ENCODE measurements around the gene NBDY. TPM values are rescaled to one million over a fixed set of nuclear protein-coding genes. Genes with fewer than 3 reads are reported as not detected.
"Not testable (repeated sequence)": the region's sequence is repeated elsewhere in the genome, so short reads cannot be mapped to it uniquely, and the experiment has no call there.

Gene NBDY
- total RNA-seq, 4 donors from 2014 or later = 0.51 to 40.4 (median 13.3) TPM

DNA sequence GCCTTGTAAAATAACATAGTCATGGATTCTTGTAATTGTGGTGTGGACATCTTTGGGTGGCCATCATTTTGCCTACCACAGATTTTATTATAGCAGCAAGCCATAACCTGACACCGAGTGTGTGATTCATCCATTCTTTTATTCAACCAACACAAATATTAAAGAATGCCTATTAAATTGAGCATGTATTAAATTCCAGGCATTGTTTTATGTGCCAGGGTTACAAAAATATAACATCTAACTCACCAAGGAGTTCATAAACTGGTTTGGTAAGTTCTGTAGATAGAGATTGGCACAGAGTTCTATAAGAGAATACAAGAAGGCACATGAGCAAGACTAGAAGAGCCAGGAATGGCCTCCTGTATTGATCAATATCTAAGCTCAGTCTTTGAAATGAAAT is 18.0 kb downstream of the NBDY start:
- Histone ChIP-seq H3K27ac (no peak overlapping the region), H3K27me3 (no peaks in the 10 kb centered on the region), H3K9me3 (no peaks in the 10 kb centered on the region), H3K4me1 (no peaks in the 10 kb centered on the region), H3K4me3 (no peak overlapping the region), H3K36me3 (no peaks in the 10 kb centered on the region)
- TF ChIP-seq, protein P1, sequence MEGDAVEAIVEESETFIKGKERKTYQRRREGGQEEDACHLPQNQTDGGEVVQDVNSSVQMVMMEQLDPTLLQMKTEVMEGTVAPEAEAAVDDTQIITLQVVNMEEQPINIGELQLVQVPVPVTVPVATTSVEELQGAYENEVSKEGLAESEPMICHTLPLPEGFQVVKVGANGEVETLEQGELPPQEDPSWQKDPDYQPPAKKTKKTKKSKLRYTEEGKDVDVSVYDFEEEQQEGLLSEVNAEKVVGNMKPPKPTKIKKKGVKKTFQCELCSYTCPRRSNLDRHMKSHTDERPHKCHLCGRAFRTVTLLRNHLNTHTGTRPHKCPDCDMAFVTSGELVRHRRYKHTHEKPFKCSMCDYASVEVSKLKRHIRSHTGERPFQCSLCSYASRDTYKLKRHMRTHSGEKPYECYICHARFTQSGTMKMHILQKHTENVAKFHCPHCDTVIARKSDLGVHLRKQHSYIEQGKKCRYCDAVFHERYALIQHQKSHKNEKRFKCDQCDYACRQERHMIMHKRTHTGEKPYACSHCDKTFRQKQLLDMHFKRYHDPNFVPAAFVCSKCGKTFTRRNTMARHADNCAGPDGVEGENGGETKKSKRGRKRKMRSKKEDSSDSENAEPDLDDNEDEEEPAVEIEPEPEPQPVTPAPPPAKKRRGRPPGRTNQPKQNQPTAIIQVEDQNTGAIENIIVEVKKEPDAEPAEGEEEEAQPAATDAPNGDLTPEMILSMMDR (IDR thresholded peaks at IDR 0.05) = no peak
- TF ChIP-seq POLR2A (IDR thresholded peaks at IDR 0.05) = no peak
- intact Hi-C loops (cut with DNase I; ENCODE audit: low total_unique reads) = no loop called here
- no peak for DNase-seq

DNA sequence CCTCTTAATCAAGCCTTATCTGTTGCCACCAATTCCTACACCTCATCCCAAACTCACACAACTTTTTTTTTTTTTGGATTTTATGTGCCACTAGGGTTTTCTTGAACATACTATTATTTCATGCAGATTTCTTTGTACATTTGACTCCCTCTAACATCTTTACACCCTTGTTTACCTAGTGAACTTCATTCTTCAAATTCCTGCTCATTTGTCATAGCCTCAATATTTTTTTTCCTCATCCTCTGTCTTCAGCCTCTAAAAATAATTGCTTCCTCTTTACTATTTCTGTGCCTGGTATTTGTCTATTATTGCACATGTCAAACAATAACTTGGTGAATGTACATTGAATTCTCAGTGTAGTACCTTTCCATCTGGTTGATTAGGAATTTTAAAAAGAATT is 22.0 kb downstream of the NBDY start:
- no peak overlapping the region for H3K27ac ChIP-seq
- H3K4me3 ChIP-seq = no peak overlapping the region
- DNase-seq = no peak
- no peaks in the 10 kb centered on the region for H3K9me3 ChIP-seq
- intact Hi-C loops (cut with DNase I; ENCODE audit: low total_unique reads) = no loop called here
- TF ChIP-seq, protein P1 (IDR thresholded peaks at IDR 0.05) = no peak
- no peaks in the 10 kb centered on the region for H3K4me1 ChIP-seq
- no peaks in the 10 kb centered on the region for H3K36me3 ChIP-seq
- H3K27me3 ChIP-seq = peaks cover 0 to 2% of the 10 kb centered on the region in 2 donors

DNA sequence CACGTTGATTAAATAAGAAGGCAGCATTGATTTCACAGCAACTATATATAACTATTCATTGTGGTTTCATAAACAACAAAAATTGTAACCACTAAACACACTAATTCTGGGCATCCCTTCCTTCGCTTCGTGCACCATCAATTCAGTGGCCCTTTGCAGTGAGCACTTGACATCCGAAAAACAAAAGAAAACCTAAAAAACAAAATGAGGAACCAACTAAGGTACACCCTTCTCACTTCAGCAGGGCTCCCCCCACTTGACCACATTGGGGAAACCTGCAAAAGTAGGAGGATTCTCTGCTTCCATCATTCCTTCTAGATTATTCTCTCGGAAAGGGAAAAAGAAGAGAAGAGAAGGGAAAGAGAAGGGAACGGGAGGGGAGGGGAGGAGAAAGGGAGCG is 28.3 kb downstream of the NBDY start:
- TF ChIP-seq, protein P1 (IDR thresholded peaks at IDR 0.05) = no peak
- no peak for TF ChIP-seq POLR2A (IDR thresholded peaks at IDR 0.05)
- no peaks in the 10 kb centered on the region for H3K4me1 ChIP-seq
- intact Hi-C loops (cut with DNase I; ENCODE audit: low total_unique reads) = no loop called here
- H3K9me3 ChIP-seq = no peaks in the 10 kb centered on the region
- no peaks in the 10 kb centered on the region for H3K36me3 ChIP-seq
- H3K27ac ChIP-seq = no peak overlapping the region
- no peak overlapping the region for H3K4me3 ChIP-seq
- DNase-seq = no peak
- peaks cover 0 to under 1% of the 10 kb centered on the region in 2 donors for H3K27me3 ChIP-seq

DNA sequence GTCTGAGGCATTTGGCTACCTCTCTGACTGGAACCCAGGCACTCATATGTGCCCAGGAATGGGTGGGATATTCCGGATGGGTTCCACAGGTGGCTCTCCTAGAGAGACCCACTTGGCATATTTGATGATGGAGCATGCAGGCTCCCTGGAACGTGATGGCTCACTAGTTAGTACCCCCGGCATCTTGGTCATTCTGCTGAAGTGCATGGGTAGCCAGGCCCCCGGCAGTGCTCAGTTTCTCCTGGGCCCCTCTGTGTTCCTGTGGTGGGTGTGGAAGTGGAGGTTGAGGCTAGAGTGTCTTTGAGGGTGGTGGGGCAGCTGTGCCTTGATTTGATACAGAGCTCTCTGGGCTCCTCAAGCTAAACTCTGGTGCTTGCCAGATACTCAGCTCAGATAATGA is 29.4 kb downstream of the NBDY start:
- Histone ChIP-seq H3K4me3 (no peak overlapping the region), H3K27ac (no peak overlapping the region), H3K4me1 (no peaks in the 10 kb centered on the region), H3K36me3 (no peaks in the 10 kb centered on the region), H3K9me3 (no peaks in the 10 kb centered on the region), H3K27me3 (no peaks in the 10 kb centered on the region)
- TF ChIP-seq, protein P1 (IDR thresholded peaks at IDR 0.05) = no peak
- TF ChIP-seq POLR2A (IDR thresholded peaks at IDR 0.05) = no peak
- intact Hi-C loops (cut with DNase I; ENCODE audit: low total_unique reads) = no loop called here
- no peak for DNase-seq

DNA sequence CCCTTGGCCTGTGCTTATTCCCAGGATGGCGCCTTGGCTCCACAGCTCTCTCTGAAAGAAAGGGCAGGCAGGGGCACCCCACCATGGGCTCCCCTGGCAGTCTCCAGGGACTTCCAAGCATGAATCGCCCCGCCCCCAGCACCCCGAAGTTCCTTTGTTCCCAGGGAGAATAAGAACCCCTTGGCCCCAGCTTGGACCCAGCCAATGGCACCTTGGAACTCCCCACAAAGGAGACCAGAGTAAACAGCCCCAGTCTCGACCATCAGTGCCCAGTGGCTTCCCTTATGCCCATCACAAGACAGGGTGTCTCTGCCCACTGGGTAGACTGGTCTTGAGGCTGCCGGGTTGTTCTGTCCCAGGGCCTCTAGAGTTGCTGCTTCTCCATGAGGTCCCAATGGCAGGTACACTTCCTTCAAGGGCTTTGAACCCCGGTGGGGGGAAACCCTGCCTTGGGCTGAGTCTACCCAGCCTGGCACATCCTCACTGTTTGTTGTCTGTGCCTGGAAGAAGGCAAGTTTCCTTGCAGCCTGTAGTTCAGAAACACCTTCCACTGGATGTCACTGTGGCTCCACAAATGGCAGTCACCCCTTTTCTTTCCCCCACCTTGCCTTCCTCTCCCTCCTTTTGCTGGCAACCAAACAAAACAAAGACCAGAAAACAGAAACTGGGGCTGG is 30.8 kb downstream of the NBDY start:
- DNase-seq = no peak
- intact Hi-C loops (cut with DNase I; ENCODE audit: low total_unique reads) = no loop called here

DNA sequence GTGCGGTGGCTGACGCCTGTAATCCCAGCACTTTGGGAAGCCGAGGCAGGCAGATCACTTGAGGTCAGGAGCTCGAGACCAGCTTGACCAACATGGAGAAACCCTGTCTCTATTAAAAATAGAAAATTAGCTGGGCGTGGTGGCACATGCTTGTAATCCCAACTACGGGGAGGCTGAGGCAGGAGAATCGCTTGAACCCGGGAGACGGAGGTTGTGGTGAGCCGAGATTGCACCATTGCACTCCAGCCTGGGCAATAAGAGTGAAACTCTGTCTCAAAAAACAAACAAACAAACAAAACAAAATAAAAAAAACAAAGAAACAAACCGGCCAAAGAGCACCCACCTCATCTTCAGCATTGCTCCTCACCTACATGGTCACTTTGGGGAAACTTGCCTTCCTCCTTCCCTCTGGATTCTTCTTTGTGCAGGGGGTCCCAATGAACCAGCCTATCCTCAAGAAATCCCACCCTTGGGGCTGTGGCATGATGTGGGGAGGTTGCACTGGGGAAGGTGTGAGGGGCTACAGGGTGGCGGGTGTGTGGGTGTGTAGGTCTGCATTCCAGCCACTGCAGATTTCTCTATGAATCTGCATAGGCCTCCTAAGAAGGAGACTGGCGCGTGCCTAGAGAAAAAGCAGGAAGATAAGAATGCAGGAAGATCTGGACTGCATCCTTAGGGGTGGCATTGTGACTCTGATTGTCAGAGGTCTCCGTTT is 31.5 kb downstream of the NBDY start:
- H3K9me3 ChIP-seq; DNase-seq; H3K4me3 ChIP-seq; H3K27me3 ChIP-seq; H3K4me1 ChIP-seq; intact Hi-C loops (cut with DNase I; ENCODE audit: low total_unique reads); H3K36me3 ChIP-seq; H3K27ac ChIP-seq: not testable (repeated sequence)

More for the DNA sequence above, 30.8 kb downstream of the NBDY start:
- Histone ChIP-seq H3K4me1 (no peaks in the 10 kb centered on the region), H3K36me3 (no peaks in the 10 kb centered on the region), H3K27ac (no peak overlapping the region), H3K27me3 (no peaks in the 10 kb centered on the region), H3K9me3 (no peaks in the 10 kb centered on the region), H3K4me3 (no peak overlapping the region)
- TF ChIP-seq, protein P1 (IDR thresholded peaks at IDR 0.05) = no peak
- TF ChIP-seq POLR2A (IDR thresholded peaks at IDR 0.05) = no peak

All from uterus (tissue), 4 donors.